Activated naive CD4-positive, alpha-beta T cell treated with anti-CD3 and anti-CD28 coated beads for 36 hours (primary cell): ENCODE data around the gene RABGAP1L. TPM values are rescaled to one million over a fixed set of nuclear protein-coding genes. Genes with fewer than 3 reads are reported as not detected.

Experiments
- CTCF ChIA-PET: fragments of 350-600 bp; sonication (Branson Sonifier 250); formaldehyde crosslinking; loops from one replicate; lab custom pipeline; 2021; ENCODE audit warnings: antibody characterized with exemption; lab: Charles Lee
- DNase-seq: peaks from one replicate; pipeline ENCODE4 v3.0.0-alpha.2; 2020
- H3K27ac Mint-ChIP-seq: one replicate; pipeline ENCODE4 v1.8.0; 2021; ENCODE audit warnings: mild to moderate bottlenecking, mixed read lengths
- H3K27me3 Mint-ChIP-seq: one replicate; pipeline ENCODE4 v1.8.0; 2021; ENCODE audit warnings: low read depth, mixed read lengths
- H3K36me3 Mint-ChIP-seq: one replicate; pipeline ENCODE4 v1.8.0; 2021; ENCODE audit warnings: low read depth, mixed read lengths
- H3K4me1 Mint-ChIP-seq: one replicate; pipeline ENCODE4 v1.8.0; 2021; ENCODE audit warnings: low read depth, mixed read lengths
- H3K4me3 Mint-ChIP-seq: one replicate; pipeline ENCODE4 v1.8.0; 2021; ENCODE audit warnings: mild to moderate bottlenecking, moderate library complexity, mixed read lengths
- H3K9me3 Mint-ChIP-seq: one replicate; pipeline ENCODE4 v1.8.0; 2021; ENCODE audit warnings: mixed read lengths
- intact Hi-C: fragments of 100-400 bp; cut with micrococcal nuclease; formaldehyde crosslinking; loops from one replicate; pipeline ENCODE4 v1.15.1; 2023
- total RNA-seq, 2 experiments: library from RNA; stranded (reverse); gene quantifications; one replicate each; pipeline ENCODE4 v1.2.3, GENCODE V29; 2021

RABGAP1L gene
- total RNA-seq, 2 experiments from 2014 or later, result 16.6 TPM

DNA sequence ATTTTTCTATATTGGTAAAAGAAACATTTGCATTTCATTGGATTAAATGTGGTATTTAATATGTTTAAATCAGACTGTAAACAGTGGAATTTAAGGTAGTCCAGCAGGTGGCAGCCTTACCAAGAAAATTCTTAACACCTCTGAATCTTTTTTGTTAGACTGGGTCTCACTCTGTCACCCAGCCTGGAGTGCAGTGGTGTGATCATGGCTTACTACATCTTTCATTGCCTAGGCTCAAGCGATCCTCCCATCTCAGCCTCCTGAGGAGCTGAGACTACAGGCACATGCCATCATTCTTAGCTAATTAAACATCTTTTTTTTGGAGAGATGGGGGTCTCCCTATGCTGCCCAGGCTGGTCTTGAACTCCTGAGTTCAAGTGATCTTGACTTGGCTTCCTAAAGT is 98.8 kb downstream of the RABGAP1L start:
- Mint-ChIP-seq H3K9me3 (no peaks in the 10 kb centered on the region), H3K36me3 (peaks cover 11% of the 10 kb centered on the region), H3K27me3 (no peaks in the 10 kb centered on the region), H3K27ac (no peak overlapping the region), H3K4me3 (no peak overlapping the region), H3K4me1 (no peaks in the 10 kb centered on the region)
- intact Hi-C loops, result loop anchor here (1.0 kb wide), 2 partner anchors 468 to 486 kb away; no protein-coding TSS in a partner anchor
- CTCF ChIA-PET, result interaction anchor here (0.7 kb wide), 3 partner anchors 346 to 577 kb away, joined by 3 read pairs; no protein-coding TSS in a partner anchor
- DNase-seq, result peak; percentile 72

DNA sequence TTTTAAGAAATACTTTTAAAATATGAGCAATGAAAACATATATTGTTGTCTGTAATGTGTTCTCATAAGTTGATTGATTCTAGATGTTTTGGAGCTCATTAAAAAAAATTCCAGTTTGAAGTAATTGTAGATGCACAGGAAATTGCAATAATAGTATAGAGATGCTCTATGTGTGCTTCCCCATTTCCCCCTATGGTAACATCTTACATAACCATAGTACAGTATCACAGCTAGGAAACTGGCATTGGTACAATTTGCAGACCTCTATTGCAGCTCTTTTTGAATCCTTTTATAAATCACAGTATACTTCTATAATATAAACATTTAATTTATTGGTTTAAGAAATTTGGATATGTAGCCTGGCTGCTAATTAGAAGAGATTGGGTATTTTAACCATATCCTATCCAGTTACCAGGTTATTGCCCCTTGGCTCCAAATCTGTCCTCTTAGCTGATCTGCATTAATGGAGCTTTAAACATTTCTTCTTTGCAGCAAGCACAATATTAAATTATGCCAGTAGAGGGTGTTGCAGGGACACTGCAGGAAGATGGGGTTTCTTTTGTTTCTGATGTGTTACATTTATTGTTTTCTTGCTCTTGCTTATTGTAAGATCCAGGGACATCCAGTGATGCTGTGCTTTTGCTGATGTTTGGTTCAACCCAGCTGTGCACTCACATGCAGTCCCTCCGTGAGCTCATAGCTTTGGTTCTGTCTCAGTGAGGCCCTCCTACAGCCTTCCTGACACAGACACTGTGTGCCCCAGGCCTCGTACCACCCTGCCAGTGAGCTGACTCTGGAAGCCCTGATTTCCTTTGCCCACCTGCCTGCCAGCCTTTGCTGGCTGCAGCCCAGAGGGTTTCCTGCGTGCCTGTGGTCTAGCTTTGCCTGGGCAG is 103.3 kb downstream of the RABGAP1L start:
- CTCF ChIA-PET, result interaction anchor here (0.7 to 2.6 kb wide), 23 partner anchors 9 to 767 kb away, joined by 3 to 59 read pairs (median 4); no protein-coding TSS in a partner anchor
- H3K27ac Mint-ChIP-seq, result no peak overlapping the region
- H3K9me3 Mint-ChIP-seq, result no peaks in the 10 kb centered on the region
- H3K4me1 Mint-ChIP-seq, result no peaks in the 10 kb centered on the region
- no peaks in the 10 kb centered on the region for H3K36me3 Mint-ChIP-seq
- no peaks in the 10 kb centered on the region for H3K27me3 Mint-ChIP-seq
- intact Hi-C loops, result loop anchor here (2.0 to 5.0 kb wide), 3 partner anchors 720 to 865 kb away; partner anchors contain the start of gene CACYBP
- peak; percentile 12 for DNase-seq
- H3K4me3 Mint-ChIP-seq, result no peak overlapping the region

DNA sequence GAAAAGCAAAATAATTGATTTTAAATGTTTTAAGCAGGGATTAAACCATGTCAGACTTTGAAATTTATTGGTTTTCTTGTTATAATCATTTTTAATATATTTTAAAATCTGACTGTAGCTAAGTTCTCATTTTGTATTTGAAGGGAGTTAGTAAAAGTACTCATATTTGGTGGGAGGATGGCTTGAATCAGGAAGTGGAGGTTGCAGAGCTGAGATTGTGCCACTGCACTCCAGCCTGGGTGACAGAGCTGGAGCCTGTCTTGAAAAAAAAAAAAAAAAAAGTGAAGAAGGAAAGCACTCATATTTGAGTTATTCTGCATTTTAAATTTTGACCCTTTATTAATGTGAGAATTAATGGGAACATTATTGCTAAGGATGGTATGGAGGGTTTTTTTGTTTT is 106.0 kb downstream of the RABGAP1L start:
- Mint-ChIP-seq H3K4me3 (no peak overlapping the region), H3K36me3 (no peaks in the 10 kb centered on the region), H3K27me3 (no peaks in the 10 kb centered on the region), H3K27ac (no peak overlapping the region), H3K9me3 (no peaks in the 10 kb centered on the region), H3K4me1 (no peaks in the 10 kb centered on the region)
- DNase-seq, result no peak
- CTCF ChIA-PET, result interaction anchor here (0.7 to 1.7 kb wide), 2 partner anchors 461 to 1056 kb away, joined by 3 to 4 read pairs; no protein-coding TSS in a partner anchor
- intact Hi-C loops, result no loop called here

DNA sequence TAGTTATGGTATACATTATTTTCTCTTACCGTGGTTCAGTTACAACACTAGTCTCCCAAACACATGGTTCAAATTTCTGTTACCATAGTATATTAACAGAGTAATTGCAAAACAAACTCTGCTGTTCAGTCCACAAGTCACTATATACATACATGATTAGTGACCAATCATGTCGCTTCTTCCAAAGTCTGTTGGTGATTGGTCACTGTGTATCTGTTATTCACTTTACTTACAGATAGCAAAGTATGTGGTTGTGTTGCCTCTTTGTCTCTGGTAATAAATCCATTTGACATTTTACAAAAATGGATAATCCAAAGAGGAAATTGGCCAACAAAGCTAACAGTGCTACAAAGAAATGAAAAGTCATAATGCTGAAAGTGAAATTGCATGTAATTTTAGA is 107.2 kb downstream of the RABGAP1L start:
- H3K36me3 Mint-ChIP-seq, result no peaks in the 10 kb centered on the region
- DNase-seq, result no peak
- no peaks in the 10 kb centered on the region for H3K9me3 Mint-ChIP-seq
- no peak overlapping the region for H3K27ac Mint-ChIP-seq
- intact Hi-C loops, result no loop called here
- H3K27me3 Mint-ChIP-seq, result no peaks in the 10 kb centered on the region
- no peaks in the 10 kb centered on the region for H3K4me1 Mint-ChIP-seq
- CTCF ChIA-PET, result interaction anchor here (0.8 to 1.3 kb wide), 2 partner anchors 152 to 727 kb away, joined by 3 read pairs; no protein-coding TSS in a partner anchor
- no peak overlapping the region for H3K4me3 Mint-ChIP-seq

DNA sequence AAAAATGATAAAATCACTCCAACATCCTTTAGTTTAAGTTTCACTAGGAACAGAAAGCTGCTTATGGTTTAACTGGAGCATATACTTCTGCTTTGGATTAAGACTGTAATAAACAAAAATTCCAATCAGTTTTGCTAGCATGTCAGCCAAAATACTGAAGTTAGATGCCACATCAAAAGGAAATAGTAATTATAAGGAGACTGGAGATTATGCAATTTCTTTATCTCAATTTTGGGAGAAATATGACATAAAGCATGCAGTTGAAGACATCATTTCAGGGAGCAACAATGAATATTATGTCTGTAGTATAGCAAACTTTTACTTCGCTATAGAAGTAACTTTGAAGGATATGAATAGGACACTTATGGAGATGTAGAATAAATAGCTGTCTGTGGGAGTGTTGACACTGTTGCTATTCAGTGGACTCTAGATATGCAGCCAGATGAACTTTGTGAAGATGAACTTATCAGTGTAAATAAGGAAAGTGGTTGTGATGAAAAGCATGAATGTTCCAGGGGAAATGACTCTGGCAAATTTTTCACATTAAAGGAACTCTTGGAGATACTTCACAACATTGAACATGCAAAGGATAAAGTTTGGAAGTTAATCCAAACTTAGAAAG is 107.8 kb downstream of the RABGAP1L start:
- CTCF ChIA-PET, result interaction anchor here (0.6 to 1.3 kb wide), 3 partner anchors 152 to 728 kb away, joined by 3 to 6 read pairs (median 3); no protein-coding TSS in a partner anchor
- no peak overlapping the region for H3K27ac Mint-ChIP-seq
- H3K4me1 Mint-ChIP-seq, result no peaks in the 10 kb centered on the region
- intact Hi-C loops, result no loop called here
- no peaks in the 10 kb centered on the region for H3K9me3 Mint-ChIP-seq
- no peaks in the 10 kb centered on the region for H3K27me3 Mint-ChIP-seq
- H3K4me3 Mint-ChIP-seq, result no peak overlapping the region
- no peaks in the 10 kb centered on the region for H3K36me3 Mint-ChIP-seq
- no peak for DNase-seq

DNA sequence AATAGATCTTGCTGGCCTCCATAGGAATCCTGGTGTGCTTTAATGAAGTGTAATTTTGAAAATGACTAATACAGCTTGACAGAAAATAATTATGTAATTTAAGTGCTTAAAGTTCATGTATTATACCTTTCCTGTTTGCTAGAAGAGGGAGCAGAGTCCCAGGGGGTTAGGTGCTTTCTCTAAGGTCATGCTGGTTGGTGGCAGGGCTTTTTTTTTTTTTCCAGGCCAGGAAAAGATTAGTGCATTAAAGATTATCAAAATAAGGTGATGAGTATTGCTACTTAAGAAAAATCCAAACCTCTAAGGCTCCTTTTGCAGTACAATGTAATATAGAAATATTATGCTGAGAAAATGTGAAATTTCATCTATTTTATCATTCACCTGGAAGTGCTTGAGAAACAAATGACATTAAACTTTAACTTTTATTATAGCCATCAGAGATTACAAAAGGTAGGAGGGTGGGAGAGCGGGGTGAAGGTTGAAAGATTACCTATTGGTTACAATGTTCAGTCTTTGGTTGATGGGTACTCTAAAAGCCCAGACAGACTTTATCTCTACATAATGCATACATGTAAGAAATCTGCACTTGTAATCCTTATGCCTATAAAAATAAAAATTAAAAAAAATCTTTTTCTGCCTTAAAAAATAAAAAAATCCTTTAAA is 110.8 kb downstream of the RABGAP1L start:
- no peaks in the 10 kb centered on the region for H3K4me1 Mint-ChIP-seq
- intact Hi-C loops, result no loop called here
- no peak overlapping the region for H3K27ac Mint-ChIP-seq
- H3K4me3 Mint-ChIP-seq, result no peak overlapping the region
- H3K27me3 Mint-ChIP-seq, result no peaks in the 10 kb centered on the region
- DNase-seq, result no peak
- H3K9me3 Mint-ChIP-seq, result no peaks in the 10 kb centered on the region
- CTCF ChIA-PET, result no interaction called here
- H3K36me3 Mint-ChIP-seq, result peaks cover 1% of the 10 kb centered on the region

DNA sequence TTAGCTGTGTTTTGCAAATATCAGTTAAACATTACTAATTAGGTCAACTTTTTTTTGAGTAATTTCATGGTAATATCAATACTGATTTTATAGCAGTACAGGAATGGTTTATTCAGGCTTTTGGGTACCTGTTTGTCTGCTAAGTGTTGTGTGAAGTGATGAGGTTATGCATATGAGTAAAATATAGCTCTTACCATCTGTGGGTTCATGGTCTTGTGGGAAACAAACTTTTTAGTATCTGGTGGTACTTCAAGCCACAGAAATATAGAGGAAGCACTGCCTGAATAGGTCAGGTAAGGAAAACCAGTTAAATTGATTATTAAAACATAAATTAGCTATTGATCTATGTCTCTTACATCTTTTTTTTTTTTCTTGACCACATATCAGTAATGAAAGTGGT is 113.9 kb downstream of the RABGAP1L start:
- no peak overlapping the region for H3K27ac Mint-ChIP-seq
- CTCF ChIA-PET, result interaction anchor here (0.6 to 1.1 kb wide), 3 partner anchors 11 to 72 kb away, joined by 3 read pairs; no protein-coding TSS in a partner anchor
- peaks cover 1% of the 10 kb centered on the region for H3K36me3 Mint-ChIP-seq
- no peak for DNase-seq
- H3K4me3 Mint-ChIP-seq, result no peak overlapping the region
- no peaks in the 10 kb centered on the region for H3K4me1 Mint-ChIP-seq
- intact Hi-C loops, result no loop called here
- H3K27me3 Mint-ChIP-seq, result no peaks in the 10 kb centered on the region
- no peaks in the 10 kb centered on the region for H3K9me3 Mint-ChIP-seq

DNA sequence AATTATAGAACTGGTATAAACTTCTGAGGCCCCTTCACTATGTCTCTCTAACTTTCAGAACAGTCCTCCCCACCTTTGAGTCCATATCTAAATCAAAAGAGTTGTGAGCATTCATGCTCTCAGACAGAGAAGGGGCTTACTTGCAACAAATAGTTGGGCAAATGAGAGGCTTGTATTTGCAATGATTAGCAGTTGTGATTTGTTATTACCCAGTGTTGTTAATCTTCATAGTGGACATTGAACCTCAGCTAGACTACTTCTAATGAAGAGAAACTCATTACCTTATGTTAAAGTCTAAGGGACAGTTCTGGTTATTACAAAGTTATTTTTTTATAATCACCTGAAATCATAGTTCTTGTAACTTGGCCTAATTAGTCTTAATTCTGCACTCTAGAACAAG is 114.5 kb downstream of the RABGAP1L start:
- CTCF ChIA-PET, result interaction anchor here (0.6 kb wide), 1 partner anchor 72 kb away, joined by 3 read pairs; no protein-coding TSS in a partner anchor
- Mint-ChIP-seq H3K4me1 (no peaks in the 10 kb centered on the region), H3K36me3 (peaks cover 1% of the 10 kb centered on the region), H3K27me3 (no peaks in the 10 kb centered on the region), H3K27ac (no peak overlapping the region), H3K9me3 (no peaks in the 10 kb centered on the region), H3K4me3 (no peak overlapping the region)
- DNase-seq, result no peak
- intact Hi-C loops, result no loop called here

DNA sequence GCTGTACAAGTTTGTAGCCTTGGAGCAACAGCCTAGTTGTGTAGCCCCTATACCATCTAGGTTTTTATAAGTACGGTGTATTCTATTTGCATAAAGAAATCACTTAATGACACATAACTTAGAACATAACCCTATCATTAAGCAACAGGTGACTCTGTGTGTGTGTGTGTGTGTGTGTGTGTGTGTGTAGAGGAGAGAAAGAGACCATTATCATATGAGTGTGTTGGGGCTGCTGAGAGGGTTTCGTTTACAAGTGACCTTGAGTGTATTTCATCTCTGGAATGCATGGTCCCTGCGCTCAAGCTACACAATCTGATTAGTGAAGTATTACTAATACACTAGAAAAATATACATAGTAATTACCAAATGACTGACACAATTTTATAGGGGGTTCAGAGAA is 115.1 kb downstream of the RABGAP1L start:
- Mint-ChIP-seq H3K27me3 (no peaks in the 10 kb centered on the region), H3K4me3 (no peak overlapping the region)

DNA sequence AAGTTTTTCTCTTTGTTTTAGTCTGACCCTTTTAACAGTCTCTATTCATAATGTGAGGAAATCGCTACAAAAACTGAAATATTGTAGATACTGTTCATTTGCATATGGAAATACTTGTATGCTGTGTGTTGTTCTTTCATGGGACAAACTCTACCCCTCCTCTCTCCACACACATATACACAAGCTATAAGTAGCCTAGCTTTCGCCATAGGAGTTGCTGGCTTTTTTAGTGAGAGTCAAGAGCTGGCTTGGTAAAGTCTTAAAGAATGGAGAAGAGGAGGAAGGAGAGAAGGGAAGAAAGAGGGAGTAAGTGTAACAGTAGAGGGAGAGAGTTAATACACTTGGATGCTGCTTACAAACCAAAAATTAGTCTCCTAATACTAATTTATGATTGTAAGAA is 115.6 kb downstream of the RABGAP1L start:
- Mint-ChIP-seq H3K9me3 (no peaks in the 10 kb centered on the region), H3K36me3 (peaks cover 4% of the 10 kb centered on the region)

More for the DNA sequence above, 115.1 kb downstream of the RABGAP1L start:
- Mint-ChIP-seq H3K9me3 (no peaks in the 10 kb centered on the region), H3K36me3 (peaks cover 1% of the 10 kb centered on the region), H3K27ac (no peak overlapping the region), H3K4me1 (no peaks in the 10 kb centered on the region)
- CTCF ChIA-PET, result interaction anchor here (1.3 to 1.6 kb wide), 2 partner anchors 12 to 452 kb away, joined by 3 to 8 read pairs; no protein-coding TSS in a partner anchor
- intact Hi-C loops, result no loop called here
- no peak for DNase-seq

DNA sequence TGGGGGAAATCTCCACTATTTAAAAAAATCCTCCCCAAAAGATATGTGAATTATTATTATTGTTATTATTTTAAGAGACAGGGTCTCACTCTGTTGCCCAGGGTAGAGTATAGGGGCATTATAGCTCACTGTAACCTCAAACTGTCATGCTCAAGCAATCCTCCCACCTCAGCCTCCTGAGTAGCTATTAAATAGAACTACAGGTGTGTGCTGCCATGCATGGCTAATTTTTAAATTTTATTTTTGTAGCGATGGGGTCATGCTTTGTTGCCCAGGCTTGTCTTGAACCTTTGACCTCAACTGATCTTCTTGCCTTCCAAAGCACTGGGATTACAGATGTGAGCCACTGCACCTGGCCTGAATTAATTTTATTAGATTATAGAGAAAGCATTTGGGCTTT is 116.8 kb downstream of the RABGAP1L start:
- intact Hi-C loops, result no loop called here
- no peaks in the 10 kb centered on the region for H3K27me3 Mint-ChIP-seq
- no peak overlapping the region for H3K27ac Mint-ChIP-seq
- CTCF ChIA-PET, result interaction anchor here (1.6 kb wide), 1 partner anchor 450 kb away, joined by 3 read pairs; no protein-coding TSS in a partner anchor
- H3K9me3 Mint-ChIP-seq, result no peaks in the 10 kb centered on the region
- no peaks in the 10 kb centered on the region for H3K4me1 Mint-ChIP-seq
- no peak for DNase-seq
- H3K4me3 Mint-ChIP-seq, result no peak overlapping the region
- H3K36me3 Mint-ChIP-seq, result peaks cover 13% of the 10 kb centered on the region

More for the DNA sequence above, 115.6 kb downstream of the RABGAP1L start:
- CTCF ChIA-PET, result interaction anchor here (1.3 to 1.6 kb wide), 2 partner anchors 13 to 452 kb away, joined by 3 to 8 read pairs; no protein-coding TSS in a partner anchor
- no peak overlapping the region for H3K4me3 Mint-ChIP-seq
- no peak overlapping the region for H3K27ac Mint-ChIP-seq
- H3K27me3 Mint-ChIP-seq, result no peaks in the 10 kb centered on the region
- H3K4me1 Mint-ChIP-seq, result no peaks in the 10 kb centered on the region
- DNase-seq, result no peak
- intact Hi-C loops, result no loop called here
